H1 (cell line): ENCODE measurements around the gene HES5. TPM values are rescaled to one million over a fixed set of nuclear protein-coding genes. Genes with fewer than 3 reads are reported as not detected.

ENCODE experiments used
- CTCF ChIA-PET: fragments of 300-600 bp; sonication (Branson Sonifier 250); formaldehyde crosslinking; loops from one replicate; lab custom pipeline; 2021; ENCODE audit not compliant: partially characterized antibody; lab: Charles Lee
- POLR2A ChIA-PET: fragments of 300-600 bp; sonication (Branson Sonifier 250); formaldehyde crosslinking; loops from one replicate; lab custom pipeline; 2021; ENCODE audit warnings: inconsistent platforms; ENCODE audit not compliant: partially characterized antibody; lab: Charles Lee
- DNase-seq, 2 experiments: peaks; one replicate each; pipeline versions ENCODE4 v3.0.0 to v3.0.0-alpha.2; 2010 to 2022; ENCODE audit warnings: low spot score in 2 of 2, low read depth in 1 of 2, mixed read lengths in 1 of 2
- FAIRE-seq: peaks from 2 replicates; lab custom pipeline; 2011; peaks lifted over from hg19 to GRCh38; lab: Jason Lieb, UNC
- H2AFZ ChIP-seq: 2 replicates; pipeline ENCODE4 v1.8.1; 2012; ENCODE audit warnings: low read length, inconsistent platforms
- H2AK5ac ChIP-seq: 2 replicates; pipeline ENCODE4 v1.6.1; 2013; ENCODE audit warnings: low read depth, low read length
- H2BK120ac ChIP-seq: replicated peaks from 2 replicates; pipeline ENCODE3; 2013; ENCODE audit warnings: low read depth, low read length, inconsistent platforms
- H2BK12ac ChIP-seq: 2 replicates; pipeline ENCODE4 v1.6.1; 2013; ENCODE audit warnings: low read depth, low read length
- H2BK15ac ChIP-seq: 2 replicates; pipeline ENCODE4 v1.6.1; 2013; ENCODE audit warnings: low read length
- H2BK20ac ChIP-seq: 2 replicates; pipeline ENCODE4 v1.6.1; 2013; ENCODE audit warnings: low read length
- H2BK5ac ChIP-seq: 2 replicates; pipeline ENCODE4 v1.6.1; 2013; ENCODE audit warnings: low read depth, low read length
- H3K14ac ChIP-seq: 2 replicates; pipeline ENCODE4 v1.6.1; 2013; ENCODE audit warnings: inconsistent platforms; ENCODE audit not compliant: insufficient read length
- H3K18ac ChIP-seq: 2 replicates; pipeline ENCODE4 v1.6.1; 2013; ENCODE audit warnings: low read length; ENCODE audit errors: extremely low read depth
- H3K23ac ChIP-seq: 2 replicates; pipeline ENCODE4 v1.6.1; 2013; ENCODE audit warnings: inconsistent platforms; ENCODE audit not compliant: insufficient read length
- H3K23me2 ChIP-seq: 2 replicates; pipeline ENCODE4 v1.6.1; 2013; ENCODE audit warnings: low read depth, low read length
- H3K27ac ChIP-seq: 2 replicates; pipeline ENCODE4 v1.6.1; 2011; ENCODE audit warnings: low read depth, low read length, inconsistent platforms
- H3K27me3 ChIP-seq, 4 experiments: replicated peaks in 1 of 4; 1 replicate in 1 of 4; 2 replicates in 3 of 4; pipeline versions ENCODE4 v1.6.1 to v1.8.1; 2011 to 2013; ENCODE audit warnings: low read length in 3 of 4, mild to moderate bottlenecking in 3 of 4, inconsistent platforms in 2 of 4, mixed read lengths in 2 of 4, moderate library complexity in 1 of 4; ENCODE audit not compliant: control insufficient read depth in 3 of 4, insufficient read depth in 3 of 4; ENCODE audit errors: extremely low read depth in 1 of 4
- H3K36me3 ChIP-seq, 4 experiments: 2 replicates each; pipeline versions ENCODE4 v1.6.1 to v1.8.1; 2011 to 2013; ENCODE audit warnings: mild to moderate bottlenecking in 4 of 4, low read length in 3 of 4, moderate library complexity in 2 of 4, control low read depth in 1 of 4, inconsistent platforms in 1 of 4; ENCODE audit not compliant: insufficient read depth in 4 of 4, control insufficient read depth in 2 of 4
- H3K4ac ChIP-seq: replicated peaks from 2 replicates; pipeline ENCODE3; 2013; ENCODE audit warnings: low read length, low read depth, mixed read lengths, inconsistent platforms; ENCODE audit not compliant: insufficient read length
- H3K4me1 ChIP-seq, 4 experiments: replicated peaks in 1 of 4; 1 replicate in 1 of 4; 2 replicates in 3 of 4; pipeline versions ENCODE4 v1.6.1 to v1.8.1; 2011 to 2013; ENCODE audit warnings: low read length in 3 of 4, inconsistent platforms in 2 of 4, mixed read lengths in 1 of 4; ENCODE audit not compliant: insufficient read depth in 4 of 4, control insufficient read depth in 3 of 4
- H3K4me2 ChIP-seq, 2 experiments: 2 replicates each; pipeline versions ENCODE4 v1.6.1 to v1.8.1; 2011 to 2013; ENCODE audit warnings: low read depth in 2 of 2, low read length in 2 of 2, control low read depth in 1 of 2, inconsistent platforms in 1 of 2, mild to moderate bottlenecking in 1 of 2; ENCODE audit not compliant: insufficient read depth in 1 of 2
- H3K4me3 ChIP-seq, 4 experiments: fragments of 200-600, 300-600 bp in 1 of 4; sonication (generic), shearing (Covaris generic), sonication (Bioruptor Twin) in 1 of 4; 2 replicates each; pipeline versions ENCODE4 v1.5.1 to v1.8.1; 2011 to 2016; ENCODE audit warnings: low read length in 4 of 4, low read depth in 3 of 4, control low read depth in 2 of 4, inconsistent platforms in 2 of 4, mild to moderate bottlenecking in 2 of 4, mixed read lengths in 1 of 4, moderate library complexity in 1 of 4; ENCODE audit not compliant: insufficient read depth in 2 of 4; ENCODE audit errors: extremely low read depth in 1 of 4
- H3K56ac ChIP-seq: replicated peaks from 2 replicates; pipeline ENCODE3; 2013; ENCODE audit warnings: low read depth, mild to moderate bottlenecking, mixed read lengths, low read length, inconsistent platforms; ENCODE audit not compliant: insufficient read length
- H3K79me1 ChIP-seq: 2 replicates; pipeline ENCODE4 v1.6.1; 2013; ENCODE audit warnings: low read depth, low read length, control low read depth
- H3K79me2 ChIP-seq, 2 experiments: 2 replicates each; pipeline versions ENCODE4 v1.6.1 to v1.8.1; 2012 to 2013; ENCODE audit warnings: low read length in 2 of 2, mild to moderate bottlenecking in 2 of 2, inconsistent platforms in 1 of 2; ENCODE audit not compliant: insufficient read depth in 2 of 2, control insufficient read depth in 1 of 2
- H3K9ac ChIP-seq, 4 experiments: replicated peaks in 1 of 4; 1 replicate in 1 of 4; 2 replicates in 3 of 4; pipeline versions ENCODE4 v1.6.1 to v1.8.1; 2011 to 2013; ENCODE audit warnings: low read depth in 3 of 4, low read length in 3 of 4, control low read depth in 2 of 4, mild to moderate bottlenecking in 2 of 4, moderate library complexity in 2 of 4, inconsistent platforms in 1 of 4; ENCODE audit errors: extremely low read depth in 1 of 4
- H3K9me3 ChIP-seq, 2 experiments: 2 replicates each; pipeline versions ENCODE4 v1.6.1 to v1.8.1; 2012 to 2013; ENCODE audit warnings: mild to moderate bottlenecking in 2 of 2, moderate library complexity in 2 of 2, control low read depth in 1 of 2, inconsistent platforms in 1 of 2, low read depth in 1 of 2, low read length in 1 of 2, mixed read lengths in 1 of 2; ENCODE audit not compliant: insufficient read depth in 2 of 2
- H4K20me1 ChIP-seq, 2 experiments: replicated peaks in 1 of 2; 2 replicates each; pipeline versions ENCODE3 to v1.8.1; 2011 to 2013; ENCODE audit warnings: inconsistent platforms in 2 of 2, low read length in 2 of 2, mild to moderate bottlenecking in 1 of 2; ENCODE audit not compliant: insufficient read depth in 2 of 2, control insufficient read depth in 1 of 2
- H4K5ac ChIP-seq: 2 replicates; pipeline ENCODE4 v1.6.1; 2013; ENCODE audit warnings: low read length, low read depth, mixed read lengths, inconsistent platforms; ENCODE audit not compliant: insufficient read length
- H4K8ac ChIP-seq: 2 replicates; pipeline ENCODE4 v1.8.0; 2013; ENCODE audit warnings: mild to moderate bottlenecking, moderate library complexity, low read length, inconsistent platforms; ENCODE audit not compliant: insufficient read depth; ENCODE audit errors: extremely low read depth
- H4K91ac ChIP-seq: replicated peaks from 2 replicates; pipeline ENCODE3; 2013; ENCODE audit warnings: low read length, mixed read lengths, inconsistent platforms; ENCODE audit not compliant: insufficient read length
- BRCA1 ChIP-seq: IDR thresholded peaks from 2 replicates; pipeline ENCODE4 v1.6.1; 2012; ENCODE audit warnings: low read depth, low read length, improper control_type of control experiment
- CBX5 ChIP-seq: fragments of 300-800, 300-1000 bp; sonication (generic); IDR thresholded peaks from 2 replicates; pipeline ENCODE4 v1.7.1; 2016; ENCODE audit warnings: antibody characterized with exemption, low read length, low read depth
- GTF2F1 ChIP-seq: IDR thresholded peaks from 2 replicates; pipeline ENCODE4 v1.6.1; 2012; ENCODE audit warnings: low read depth, low read length, improper control_type of control experiment, borderline replicate concordance
- HDAC2 ChIP-seq, 2 experiments: fragments of 300-600 bp in 1 of 2; sonication (generic) in 1 of 2; IDR thresholded peaks; 2 replicates each; pipeline ENCODE4 v1.6.1; 2011 to 2012; ENCODE audit warnings: low read depth in 2 of 2, low read length in 2 of 2, mild to moderate bottlenecking in 2 of 2, moderate library complexity in 2 of 2, borderline replicate concordance in 1 of 2, inconsistent platforms in 1 of 2
- POLR2A ChIP-seq, 2 experiments: IDR thresholded peaks; 1 replicate in 1 of 2; 2 replicates in 1 of 2; pipeline ENCODE4 v1.6.1; 2011; ENCODE audit warnings: low read depth in 2 of 2, low read length in 2 of 2, mild to moderate bottlenecking in 2 of 2; ENCODE audit errors: control extremely low read depth in 1 of 2
- POU5F1 ChIP-seq: IDR thresholded peaks from 2 replicates; pipeline ENCODE4 v1.6.1; 2011; ENCODE audit warnings: low read depth, mild to moderate bottlenecking, low read length, moderate library complexity
- RAD21 ChIP-seq, 2 experiments: IDR thresholded peaks in 1 of 2; conservative IDR thresholded peaks in 1 of 2; 2 replicates each; pipeline ENCODE4 v1.6.1; 2011; ENCODE audit warnings: low read depth in 2 of 2, low read length in 2 of 2, improper control_type of control experiment in 1 of 2, inconsistent platforms in 1 of 2, mild to moderate bottlenecking in 1 of 2, moderate library complexity in 1 of 2
- RNF2 ChIP-seq: fragments of 200-900, 300-1000 bp; sonication (generic); IDR thresholded peaks from 2 replicates; pipeline ENCODE4 v1.7.1; 2016; ENCODE audit warnings: borderline replicate concordance, low read depth, mild to moderate bottlenecking, antibody characterized with exemption, low read length; ENCODE audit not compliant: poor library complexity, severe bottlenecking; ENCODE audit errors: missing control alignments
- SP2 ChIP-seq: IDR thresholded peaks from 2 replicates; pipeline ENCODE4 v1.6.1; 2012; ENCODE audit warnings: mild to moderate bottlenecking, low read length, inconsistent platforms
- SP4 ChIP-seq: IDR thresholded peaks from 2 replicates; pipeline ENCODE4 v1.6.1; 2012; ENCODE audit warnings: low read length, inconsistent platforms
- WGBS, 2 experiments: shearing (Covaris generic) in 1 of 2; methylation state at CpG; one replicate each; pipeline versions ENCODE4 v1.1.6 to v1.1.7; 2013 to 2015; ENCODE audit warnings: low lambda C conversion rate in 2 of 2, mixed read lengths in 2 of 2, inconsistent platforms in 1 of 2, low coverage in 1 of 2, missing lambda C conversion rate in 1 of 2; ENCODE audit not compliant: insufficient replicate concordance in 2 of 2, insufficient coverage in 1 of 2, insufficient read length in 1 of 2; ENCODE audit errors: extremely low coverage in 1 of 2, missing lambda C conversion rate in 1 of 2; 5-methylcytosine and 5-hydroxymethylcytosine counted together
- polyA plus RNA-seq, 7 experiments: library from polyadenylated mRNA; depleted of rRNA in 3 of 7; stranded (reverse) in 5 of 7; unstranded in 2 of 7; fragments of >200 nt in 5 of 7; fragments of 200-250 nt in 2 of 7; gene quantifications; 1 replicate in 5 of 7; 2 replicates in 1 of 7; 4 replicates in 1 of 7; pipeline versions ENCODE4 v1.2.1 to v1.2.3, GENCODE V29; 2011 to 2013; ENCODE audit warnings: missing spikeins in 2 of 7, mixed read lengths in 2 of 7
- total RNA-seq: library from RNA; stranded (reverse); fragmentation: NEBNext Ultra II Directional; extraction: Animal tissue kit (Norgen Biotek cat#: 25700); gene quantifications from 2 replicates; pipeline ENCODE4 v1.2.1, GENCODE V29; 2021

HES5 gene
- total and polyA plus RNA-seq, 2 of the 8 experiments (the other 6 are each of a cell fraction or from before 2014, with no cell fraction given) = 0.22 TPM; not detected in 1

DNA sequence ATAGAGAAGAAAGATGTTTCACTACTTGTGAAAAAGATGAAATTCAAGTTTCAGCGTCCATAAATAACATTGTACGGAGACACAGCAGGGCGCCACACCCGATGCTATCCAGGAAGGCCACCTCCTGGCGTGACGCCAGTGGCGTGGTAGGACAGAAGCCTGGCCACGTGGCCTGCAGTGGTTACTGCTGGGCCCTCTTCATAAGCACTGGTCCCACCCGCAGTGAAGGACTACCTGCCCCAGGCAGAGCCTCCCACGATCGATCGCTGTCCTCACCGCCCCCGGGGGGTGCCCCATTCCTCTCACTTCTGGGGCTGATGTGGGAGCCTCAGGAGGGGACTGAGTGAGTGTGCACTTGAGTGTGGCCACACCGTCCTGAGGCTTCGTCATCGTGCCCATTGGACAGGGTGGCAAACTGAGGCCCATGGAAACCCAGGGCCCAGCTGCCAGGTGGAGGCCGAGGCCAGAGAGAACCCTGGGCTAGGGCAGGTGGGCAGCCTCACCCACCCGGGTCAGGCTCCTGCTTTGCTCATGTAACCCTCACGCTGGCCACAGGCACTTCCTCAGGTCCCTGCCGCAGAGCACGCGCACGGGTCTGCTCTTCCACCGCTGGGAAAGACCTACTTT lies 11.7 kb upstream of the HES5 start:
- 92% methylated on average over 25 of the region's 25 CpGs; no CpG with 5 or more reads in 1 of the 2 experiments for WGBS, 2 experiments
- TF ChIP-seq RAD21 (IDR thresholded peaks at IDR 0.05 in 1 of 2, conservative IDR thresholded peaks at IDR 0.05 in 1 of 2; ENCODE audit: low read depth in 2 of 2, low read length in 2 of 2) = no peak
- no peak for TF ChIP-seq GTF2F1
- TF ChIP-seq BRCA1 = no peak
- no peak for TF ChIP-seq SP4
- TF ChIP-seq SP2 = no peak
- no peak for TF ChIP-seq CBX5
- 0 out of 4 replicates have a peak, but pooled peaks of 1 of the 2 experiments have one; percentile 44 for TF ChIP-seq HDAC2 (IDR thresholded peaks at IDR 0.05; ENCODE audit: borderline replicate concordance in 1 of 2, low read depth in 2 of 2, low read length in 2 of 2)
- no peak for TF ChIP-seq RNF2
- TF ChIP-seq POU5F1 = no peak
- TF ChIP-seq POLR2A (IDR thresholded peaks at IDR 0.05; ENCODE audit: control extremely low read depth in 1 of 2, low read depth in 2 of 2, low read length in 2 of 2) = no peak

More for the DNA sequence above, 11.7 kb upstream of the HES5 start:
- Histone ChIP-seq H4K20me1 (peaks cover 0 to 5% of the 10 kb centered on the region in 2 experiments), H2BK20ac (no peak overlapping the region), H2BK120ac (no peak overlapping the region), H2AK5ac (no peak overlapping the region), H3K4me2 (no peak overlapping the region), H3K79me1 (no peaks in the 10 kb centered on the region), H4K91ac (peak overlapping the region; percentile 25), H3K18ac (no peak overlapping the region), H3K79me2 (no peaks in the 10 kb centered on the region), H3K14ac (no peak overlapping the region), H3K9ac (no peak overlapping the region), H3K56ac (no peak overlapping the region), H2BK5ac (no peak overlapping the region), H3K36me3 (no peaks in the 10 kb centered on the region), H2BK15ac (no peak overlapping the region), H3K4me1 (peaks cover 0 to 25% (median 17%) of the 10 kb centered on the region in 4 experiments; a peak in 6 of 7 replicates), H4K8ac (no peak overlapping the region), H2BK12ac (no peak overlapping the region), H4K5ac (no peak overlapping the region), H3K27me3 (peaks cover 0 to 31% (median 21%) of the 10 kb centered on the region in 4 experiments; a peak in 6 of 7 replicates), H3K23me2 (peaks cover 5% of the 10 kb centered on the region; the same call in 1 of the 2 replicates), H3K4me3 (no peak overlapping the region), H3K27ac (no peak overlapping the region), H3K23ac (no peak overlapping the region), H2AFZ (no peak overlapping the region), H3K4ac (no peak overlapping the region), H3K9me3 (no peaks in the 10 kb centered on the region)
- FAIRE-seq (no peak), DNase-seq (no peak)
- ChIA-PET POLR2A (interaction anchor here (0.8 to 2.7 kb wide), 2 partner anchors 15 to 48 kb away, joined by 3 to 8 read pairs; partner anchors contain the start of gene PANK4), CTCF (interaction anchor here (1.0 to 1.7 kb wide), 2 partner anchors 11 to 27 kb away, joined by 3 to 5 read pairs; no protein-coding TSS in a partner anchor)
